GM06990 (cell line): ENCODE data around the gene TBC1D4.

Experiments used
- DNase-seq: peaks from one replicate; pipeline ENCODE4 v3.0.0-alpha.2; 2011; ENCODE audit not compliant: insufficient read length; ENCODE audit errors: extremely low read depth
- H3K27me3 ChIP-seq: replicated peaks from 2 replicates; pipeline ENCODE4 v1.6.0; 2011; ENCODE audit warnings: low read length; ENCODE audit not compliant: control insufficient read depth, insufficient read depth
- H3K36me3 ChIP-seq: 2 replicates; pipeline ENCODE4 v1.5.1; 2011; ENCODE audit warnings: low read length; ENCODE audit not compliant: control insufficient read depth, insufficient read depth
- H3K4me3 ChIP-seq: replicated peaks from 2 replicates; pipeline ENCODE4 v1.5.1; 2011; ENCODE audit warnings: low read depth, mild to moderate bottlenecking, control low read depth, low read length
- TF ChIP-seq, protein P1 (sequence below): IDR thresholded peaks from 2 replicates; pipeline ENCODE4 v1.5.1; 2011; ENCODE audit warnings: low read length, control low read depth, mild to moderate bottlenecking, inconsistent platforms; ENCODE audit not compliant: insufficient read depth, poor library complexity, severe bottlenecking

The TBC1D4 gene

DNA sequence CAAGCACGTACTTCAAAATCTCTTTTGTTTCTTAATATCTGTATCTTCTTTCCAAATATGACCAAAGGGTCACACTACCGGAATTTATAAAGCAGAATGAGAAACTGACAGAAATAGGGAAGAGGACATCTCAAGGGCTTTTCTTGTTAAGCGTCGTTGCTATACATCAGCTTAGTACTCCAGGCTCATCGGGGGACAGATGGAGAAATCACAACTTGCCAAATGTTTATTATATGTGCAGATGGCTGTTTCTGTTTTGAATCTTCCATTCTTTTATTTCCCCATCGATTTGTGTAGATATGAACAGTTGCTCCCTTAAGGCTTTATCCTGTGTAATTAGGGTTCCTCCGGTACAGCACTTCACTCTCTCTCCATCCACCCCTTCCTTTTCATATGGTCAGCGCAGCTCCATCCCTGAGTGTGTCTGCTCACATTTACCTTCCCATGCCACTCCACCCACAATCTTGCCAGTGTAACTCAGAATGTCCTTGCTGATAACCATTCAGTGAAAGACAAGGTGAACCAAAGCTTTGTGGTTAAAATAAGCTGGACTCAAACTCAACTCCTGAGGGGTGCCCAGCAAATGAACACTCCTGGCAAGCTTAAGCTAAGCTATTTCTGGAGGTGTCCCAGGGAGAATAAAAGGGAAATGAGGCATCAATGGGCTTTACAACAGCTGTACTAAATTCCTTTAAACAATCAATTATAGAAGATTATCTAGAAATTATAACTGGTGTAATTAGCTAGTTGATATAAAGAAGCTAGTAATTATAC, 51.3 kb downstream of the TBC1D4 start:
- TF ChIP-seq, protein P1, sequence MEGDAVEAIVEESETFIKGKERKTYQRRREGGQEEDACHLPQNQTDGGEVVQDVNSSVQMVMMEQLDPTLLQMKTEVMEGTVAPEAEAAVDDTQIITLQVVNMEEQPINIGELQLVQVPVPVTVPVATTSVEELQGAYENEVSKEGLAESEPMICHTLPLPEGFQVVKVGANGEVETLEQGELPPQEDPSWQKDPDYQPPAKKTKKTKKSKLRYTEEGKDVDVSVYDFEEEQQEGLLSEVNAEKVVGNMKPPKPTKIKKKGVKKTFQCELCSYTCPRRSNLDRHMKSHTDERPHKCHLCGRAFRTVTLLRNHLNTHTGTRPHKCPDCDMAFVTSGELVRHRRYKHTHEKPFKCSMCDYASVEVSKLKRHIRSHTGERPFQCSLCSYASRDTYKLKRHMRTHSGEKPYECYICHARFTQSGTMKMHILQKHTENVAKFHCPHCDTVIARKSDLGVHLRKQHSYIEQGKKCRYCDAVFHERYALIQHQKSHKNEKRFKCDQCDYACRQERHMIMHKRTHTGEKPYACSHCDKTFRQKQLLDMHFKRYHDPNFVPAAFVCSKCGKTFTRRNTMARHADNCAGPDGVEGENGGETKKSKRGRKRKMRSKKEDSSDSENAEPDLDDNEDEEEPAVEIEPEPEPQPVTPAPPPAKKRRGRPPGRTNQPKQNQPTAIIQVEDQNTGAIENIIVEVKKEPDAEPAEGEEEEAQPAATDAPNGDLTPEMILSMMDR: no peak
- no peak for DNase-seq
- Histone ChIP-seq H3K36me3 (no peaks in the 10 kb centered on the region), H3K27me3 (no peaks in the 10 kb centered on the region), H3K4me3 (no peak overlapping the region)

DNA sequence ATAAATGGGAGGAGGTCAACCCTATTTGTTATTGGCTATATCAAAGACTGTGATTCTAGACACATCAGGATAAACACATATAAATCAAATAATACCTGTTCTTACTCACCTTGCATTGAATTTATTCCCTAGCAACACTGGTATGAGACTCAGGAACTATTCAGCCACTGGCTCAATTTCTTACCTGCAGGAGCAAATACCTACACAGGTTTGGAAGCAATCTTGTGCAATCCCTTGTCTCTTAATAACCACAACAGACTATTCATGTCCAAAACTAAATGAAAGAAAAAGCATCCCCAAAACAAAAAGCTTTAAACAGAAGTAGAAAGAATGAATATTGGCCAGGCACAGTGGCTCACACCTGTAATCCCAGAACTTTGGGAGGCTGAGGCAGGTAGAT, 55.5 kb downstream of the TBC1D4 start:
- DNase-seq: no peak
- Histone ChIP-seq H3K36me3 (no peaks in the 10 kb centered on the region), H3K27me3 (no peaks in the 10 kb centered on the region), H3K4me3 (no peak overlapping the region)
- TF ChIP-seq, protein P1: no peak

DNA sequence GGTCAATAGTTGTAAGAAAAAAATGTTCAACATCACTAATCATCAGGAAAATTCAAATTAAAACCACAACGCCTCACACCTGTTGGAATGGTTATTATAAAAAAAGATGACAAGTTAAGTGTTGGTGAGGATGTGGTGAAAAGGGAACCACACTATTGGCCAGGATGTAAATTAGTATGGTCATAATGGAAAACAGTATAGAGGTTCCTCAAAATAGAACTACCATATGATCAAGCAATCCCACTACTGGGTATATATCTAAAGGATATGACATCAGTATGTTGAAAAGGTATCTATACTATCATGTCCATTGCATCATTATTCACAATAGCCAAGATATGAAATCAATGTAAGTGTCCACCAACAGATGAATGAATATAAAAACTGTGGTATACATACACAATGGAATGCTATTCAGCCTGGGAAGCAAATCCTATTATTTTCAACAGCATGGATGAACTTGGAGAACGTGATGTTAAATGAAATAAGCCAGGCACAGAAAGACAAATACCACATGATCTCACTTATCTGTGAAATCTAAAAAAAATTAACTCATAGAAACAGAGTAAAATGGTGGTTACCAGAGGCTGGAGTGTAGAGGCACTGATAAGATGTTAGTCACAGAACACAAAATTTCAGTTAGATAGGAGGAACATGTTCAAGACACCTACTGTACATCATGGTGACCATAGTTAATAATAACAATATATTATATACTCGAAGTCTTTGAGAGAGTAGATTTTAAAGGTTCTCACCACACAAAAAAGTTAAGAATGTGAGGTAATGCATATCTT, 56.6 kb downstream of the TBC1D4 start:
- H3K27me3 ChIP-seq: no peaks in the 10 kb centered on the region

DNA sequence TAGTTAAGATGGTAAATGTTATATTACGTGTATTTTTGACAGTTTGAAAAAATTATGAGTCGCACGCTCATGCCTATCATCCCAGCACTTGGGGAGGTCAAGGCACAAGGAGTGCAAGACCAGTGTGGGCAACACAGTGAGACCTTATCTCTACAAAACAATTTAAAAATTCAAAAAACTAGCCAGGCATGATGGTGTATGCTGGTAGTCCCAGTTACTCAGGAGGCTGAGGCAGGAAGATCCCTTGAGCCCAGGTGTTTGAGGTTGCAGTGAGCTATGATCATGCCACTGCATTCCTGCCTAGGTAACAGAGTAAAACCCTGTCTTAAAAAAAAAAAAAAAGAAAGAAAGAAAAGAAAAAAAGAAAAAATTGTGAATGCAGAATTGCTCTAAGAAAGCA, 58.0 kb downstream of the TBC1D4 start:
- H3K36me3 ChIP-seq: no peaks in the 10 kb centered on the region
- no peak for DNase-seq
- TF ChIP-seq, protein P1: no peak
- H3K4me3 ChIP-seq: no peak overlapping the region
- H3K27me3 ChIP-seq: no peaks in the 10 kb centered on the region

More for the DNA sequence above, 56.6 kb downstream of the TBC1D4 start:
- H3K36me3 ChIP-seq: no peaks in the 10 kb centered on the region
- H3K4me3 ChIP-seq: no peak overlapping the region
- peak; percentile 56 for DNase-seq
- TF ChIP-seq, protein P1: no peak

DNA sequence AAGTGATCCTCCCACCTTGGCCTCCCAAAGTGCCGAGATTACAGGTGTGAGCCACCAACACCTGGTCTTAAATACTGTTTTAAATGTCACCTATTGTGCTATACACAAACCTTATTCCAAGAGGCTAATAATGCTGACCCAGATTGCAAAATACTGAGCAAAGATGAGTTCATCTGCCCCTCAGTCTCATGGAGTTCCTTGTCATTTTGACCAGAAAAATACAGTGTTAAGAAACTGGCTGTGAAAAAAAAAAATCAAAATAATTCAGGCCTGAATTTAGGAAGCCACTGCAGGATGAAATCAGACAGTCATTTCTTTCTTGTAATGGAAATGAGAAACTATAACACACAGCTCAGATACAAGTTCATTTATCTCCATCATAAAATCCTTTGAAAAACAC, 59.9 kb downstream of the TBC1D4 start:
- DNase-seq: no peak
- H3K27me3 ChIP-seq: no peaks in the 10 kb centered on the region
- TF ChIP-seq, protein P1: no peak

More for the DNA sequence above, 59.9 kb downstream of the TBC1D4 start:
- H3K36me3 ChIP-seq: no peaks in the 10 kb centered on the region
- no peak overlapping the region for H3K4me3 ChIP-seq
